ENCODE data around the gene TNFRSF12A. TPM values are rescaled to one million over a fixed set of nuclear protein-coding genes. Genes with fewer than 3 reads are reported as not detected.

The TNFRSF12A gene
- total and polyA plus RNA-seq, 5 experiments from 2014 or later = 0.33 to 0.57 TPM; not detected in 3

DNA sequence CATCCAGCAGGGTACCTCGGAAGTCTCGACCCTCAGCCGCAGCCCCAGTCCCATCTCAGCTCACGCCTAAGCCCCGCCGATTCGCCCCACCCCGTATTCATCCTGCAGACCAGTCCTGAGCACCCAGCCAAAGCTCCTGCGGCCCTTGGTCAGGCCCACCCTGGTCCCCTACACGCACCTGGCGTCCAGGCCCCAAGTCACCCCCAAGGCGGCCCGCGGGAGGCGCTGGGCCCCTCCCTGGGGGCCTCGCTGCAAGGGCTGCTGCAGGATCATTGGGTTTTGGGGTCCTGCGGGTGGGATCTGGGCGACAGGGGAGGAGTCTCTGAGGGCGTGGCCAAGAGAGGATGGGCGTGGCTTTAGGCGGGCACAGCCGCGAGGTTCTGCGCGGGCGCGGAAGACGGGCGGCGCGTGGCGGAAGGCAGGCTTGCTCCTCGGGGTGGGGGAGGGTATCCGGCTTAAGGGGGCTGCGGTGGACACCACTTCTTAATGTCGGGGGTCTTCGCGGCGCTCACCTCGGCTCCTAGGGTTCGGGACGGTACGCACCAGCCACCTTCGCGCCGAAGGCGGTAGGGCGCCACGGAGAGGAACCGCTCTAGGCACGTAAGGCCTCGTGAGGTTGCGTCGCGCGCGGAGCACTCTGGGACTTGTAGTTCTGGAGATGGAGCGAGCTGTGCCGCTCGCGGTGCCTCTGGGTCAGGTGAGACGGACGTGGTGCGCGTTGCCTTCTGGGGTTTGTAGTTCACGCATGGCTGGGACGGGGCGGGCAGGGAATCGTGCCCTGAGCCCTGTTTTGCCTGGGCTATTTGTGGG lies 3.7 kb downstream of the TNFRSF12A start, which contains the start of the genes HCFC1R1 and THOC6:
Gene HCFC1R1 (minus strand): TSS at position 274 of the 810 bp plus-strand sequence. CDS start 1 bp downstream, at position 273.
Gene THOC6 (plus strand): TSS at position 367 of the 810 bp plus-strand sequence. CDS start 292 bp downstream, at position 659.
- Mint-ChIP-seq H3K27me3 (peaks cover 0 to 5% (median 2%) of the 10 kb centered on the region in 5 donors), H3K27ac (peak within 1 kb of the TSS; percentile 81 to 99 (median 97)), H3K9me3 (no peaks in the 10 kb centered on the region), H3K4me1 (peaks cover 25 to 63% (median 61%) of the 10 kb centered on the region in 4 donors), H3K4me3 (peak within 1 kb of the TSS; percentile 76 to 97 (median 92)), H3K36me3 (peaks cover 0 to 18% (median 0%) of the 10 kb centered on the region in 3 donors)
- ATAC-seq (peak; percentile 75 to 87), DNase-seq (peak; percentile 88 to 97 (median 94))
- POLR2A ChIA-PET = interaction anchor here (0.6 to 15.2 kb wide), 8 partner anchors 8 to 281 kb away, joined by 3 to 170 read pairs (median 3); partner anchors contain the start of genes CLDN9, TIGD7 and ZNF75A

DNA sequence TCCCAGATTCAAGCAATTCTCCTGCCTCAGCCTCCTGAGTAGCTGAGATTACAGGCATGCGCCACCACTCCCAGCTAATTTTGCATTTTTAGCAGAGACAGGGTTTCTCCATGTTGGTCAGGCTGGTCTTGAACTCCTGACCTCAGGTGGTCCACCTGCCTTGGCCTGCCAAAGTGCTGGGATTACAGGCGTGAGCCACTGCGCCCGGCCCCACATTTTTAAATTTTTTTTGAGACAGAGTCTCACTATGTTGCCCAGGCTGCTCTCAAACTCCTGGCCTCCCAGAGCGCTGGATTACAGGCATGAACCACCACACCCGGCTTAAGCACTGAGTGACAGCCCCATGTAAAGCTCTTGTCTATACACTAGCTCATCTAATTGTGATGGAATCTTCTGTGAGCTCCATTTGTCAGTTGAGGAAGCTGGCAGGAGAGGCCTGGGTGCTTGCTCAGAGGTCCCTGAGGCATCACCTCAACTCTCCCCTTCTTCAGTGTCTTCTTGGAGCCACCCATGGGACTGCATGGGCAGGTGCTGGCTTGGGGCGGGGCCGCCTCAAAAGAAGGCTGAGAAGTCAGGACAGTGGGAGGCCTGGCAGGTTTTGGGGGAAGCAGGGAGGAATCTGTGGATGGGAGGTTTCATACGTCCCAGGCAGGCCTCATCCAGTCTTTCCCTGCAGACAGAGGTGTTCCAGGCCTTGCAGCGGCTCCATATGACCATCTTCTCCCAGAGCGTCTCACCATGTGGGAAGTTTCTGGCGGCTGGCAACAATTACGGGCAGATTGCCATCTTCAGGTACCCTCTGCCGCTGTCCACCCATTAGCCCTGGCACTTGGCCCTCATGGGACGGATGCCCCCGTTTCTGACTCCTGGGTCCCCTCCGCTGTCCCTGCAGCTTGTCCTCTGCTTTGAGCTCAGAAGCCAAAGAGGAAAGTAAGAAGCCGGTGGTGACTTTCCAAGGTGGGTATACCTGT lies 5.1 kb downstream of the TNFRSF12A start:
- Mint-ChIP-seq H3K4me3 (peak overlapping the region in 4 of 10 donors; percentile 10 to 38 (median 23)), H3K27me3 (peaks cover 5 to 20% (median 13%) of the 10 kb centered on the region in 5 donors), H3K36me3 (peaks cover 0 to 18% (median 0%) of the 10 kb centered on the region in 3 donors), H3K27ac (peak overlapping the region in 1 of 10 donors; percentile 11), H3K9me3 (no peaks in the 10 kb centered on the region), H3K4me1 (peaks cover 30 to 67% (median 65%) of the 10 kb centered on the region in 4 donors)
- POLR2A ChIA-PET = interaction anchor here (0.6 to 15.2 kb wide), 5 partner anchors 17 to 162 kb away, joined by 3 to 170 read pairs (median 4); partner anchors contain the start of gene CLDN9
- DNase-seq (no peak), ATAC-seq (no peak)

DNA sequence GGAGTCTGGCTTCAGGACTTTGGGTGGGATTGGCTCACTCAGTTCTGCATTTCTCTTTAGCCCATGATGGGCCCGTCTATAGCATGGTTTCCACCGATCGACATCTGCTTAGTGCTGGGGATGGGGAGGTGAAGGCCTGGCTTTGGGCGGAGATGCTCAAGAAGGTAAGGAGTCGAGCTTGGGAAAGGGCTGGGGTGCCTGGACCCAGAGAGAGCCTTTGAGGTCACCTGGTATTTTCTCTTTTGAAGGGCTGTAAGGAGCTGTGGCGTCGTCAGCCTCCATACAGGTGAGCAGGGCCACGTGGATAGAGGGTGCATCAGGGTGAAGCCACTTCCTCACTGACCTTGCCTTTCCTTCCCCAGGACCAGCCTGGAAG lies 5.8 kb downstream of the TNFRSF12A start:
- ATAC-seq = no peak
- H3K4me3 Mint-ChIP-seq = peak overlapping the region in 1 of 10 donors; percentile 15
- POLR2A ChIA-PET = interaction anchor here (0.6 to 15.2 kb wide), 3 partner anchors 18 to 162 kb away, joined by 4 to 170 read pairs (median 4); partner anchors contain the start of gene CLDN9
- H3K36me3 Mint-ChIP-seq = peaks cover 0 to 18% (median 0%) of the 10 kb centered on the region in 3 donors
- no peak for DNase-seq
- H3K27ac Mint-ChIP-seq = no peak overlapping the region
- peaks cover 30 to 64% (median 62%) of the 10 kb centered on the region in 4 donors for H3K4me1 Mint-ChIP-seq
- H3K9me3 Mint-ChIP-seq = no peaks in the 10 kb centered on the region
- H3K27me3 Mint-ChIP-seq = peaks cover 5 to 26% (median 13%) of the 10 kb centered on the region in 5 donors

DNA sequence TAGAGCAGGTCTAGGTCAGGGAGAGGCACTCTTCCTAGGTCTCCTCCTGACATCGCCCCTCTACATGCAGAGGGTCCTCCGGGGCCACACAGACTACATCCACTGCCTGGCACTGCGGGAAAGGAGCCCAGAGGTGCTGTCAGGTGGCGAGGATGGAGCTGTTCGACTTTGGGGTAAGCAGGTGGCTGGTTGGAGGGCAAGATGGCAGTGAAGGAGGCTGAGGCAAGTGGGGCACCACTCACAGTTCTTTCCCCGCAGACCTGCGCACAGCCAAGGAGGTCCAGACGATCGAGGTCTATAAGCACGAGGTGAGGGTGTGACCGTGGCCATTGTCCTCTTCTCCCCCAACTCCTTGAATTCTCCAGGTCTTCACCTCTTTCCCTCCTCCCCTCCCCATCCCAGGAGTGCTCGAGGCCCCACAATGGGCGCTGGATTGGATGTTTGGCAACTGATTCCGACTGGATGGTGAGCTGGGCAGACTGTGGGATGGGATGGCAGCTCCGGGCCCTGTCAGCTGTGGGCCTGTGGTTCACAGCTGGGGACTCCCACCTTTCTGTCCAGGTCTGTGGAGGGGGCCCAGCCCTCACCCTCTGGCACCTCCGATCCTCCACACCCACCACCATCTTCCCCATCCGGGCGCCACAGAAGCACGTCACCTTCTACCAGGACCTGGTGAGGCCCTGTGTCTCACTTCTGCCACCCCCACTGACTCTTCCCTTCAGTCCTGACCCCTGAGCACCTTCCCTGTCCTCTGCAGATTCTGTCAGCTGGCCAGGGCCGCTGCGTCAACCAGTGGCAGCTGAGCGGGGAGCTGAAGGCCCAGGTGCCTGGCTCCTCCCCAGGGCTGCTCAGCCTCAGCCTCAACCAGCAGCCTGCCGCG lies 6.7 kb downstream of the TNFRSF12A start:
- Mint-ChIP-seq H3K9me3 (no peaks in the 10 kb centered on the region), H3K36me3 (peaks cover 0 to 18% (median 0%) of the 10 kb centered on the region in 3 donors), H3K27ac (peak overlapping the region in 2 of 10 donors; percentile 43 to 49), H3K27me3 (peaks cover 7 to 32% (median 15%) of the 10 kb centered on the region in 5 donors), H3K4me3 (peak overlapping the region in 3 of 10 donors; percentile 15 to 36 (median 30)), H3K4me1 (peaks cover 22 to 55% (median 55%) of the 10 kb centered on the region in 4 donors)
- no peak for ATAC-seq
- POLR2A ChIA-PET = interaction anchor here (1.0 to 15.2 kb wide), 6 partner anchors 11 to 131 kb away, joined by 5 to 170 read pairs (median 9); partner anchors contain the start of genes CLDN9 and ZNF213
- no peak for DNase-seq

DNA sequence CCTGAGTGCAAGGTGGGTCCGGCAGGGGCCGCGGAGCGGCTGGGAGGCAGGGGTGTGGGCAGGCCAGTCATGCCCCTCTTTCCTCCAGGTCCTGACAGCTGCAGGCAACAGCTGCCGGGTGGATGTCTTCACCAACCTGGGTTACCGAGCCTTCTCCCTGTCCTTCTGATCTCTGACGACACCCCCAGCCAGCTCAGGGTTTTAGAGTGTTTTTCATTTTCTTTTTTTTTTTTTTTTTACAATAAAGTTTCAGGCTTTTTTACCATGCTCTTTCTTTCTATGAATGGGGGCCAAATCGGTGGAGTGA lies 7.3 kb downstream of the TNFRSF12A start:
- POLR2A ChIA-PET = interaction anchor here (0.7 to 15.2 kb wide), 9 partner anchors 11 to 131 kb away, joined by 3 to 170 read pairs (median 6); partner anchors contain the start of genes CLDN9 and ZNF213
- peaks cover 0 to 18% (median 0%) of the 10 kb centered on the region in 3 donors for H3K36me3 Mint-ChIP-seq
- H3K4me3 Mint-ChIP-seq = peak overlapping the region in 2 of 10 donors; percentile 30 to 36
- no peaks in the 10 kb centered on the region for H3K9me3 Mint-ChIP-seq
- ATAC-seq (no peak), DNase-seq (no peak)
- H3K27me3 Mint-ChIP-seq = peaks cover 9 to 38% (median 15%) of the 10 kb centered on the region in 5 donors
- peak overlapping the region in 1 of 10 donors; percentile 49 for H3K27ac Mint-ChIP-seq
- H3K4me1 Mint-ChIP-seq = peaks cover 19 to 49% (median 49%) of the 10 kb centered on the region in 4 donors

DNA sequence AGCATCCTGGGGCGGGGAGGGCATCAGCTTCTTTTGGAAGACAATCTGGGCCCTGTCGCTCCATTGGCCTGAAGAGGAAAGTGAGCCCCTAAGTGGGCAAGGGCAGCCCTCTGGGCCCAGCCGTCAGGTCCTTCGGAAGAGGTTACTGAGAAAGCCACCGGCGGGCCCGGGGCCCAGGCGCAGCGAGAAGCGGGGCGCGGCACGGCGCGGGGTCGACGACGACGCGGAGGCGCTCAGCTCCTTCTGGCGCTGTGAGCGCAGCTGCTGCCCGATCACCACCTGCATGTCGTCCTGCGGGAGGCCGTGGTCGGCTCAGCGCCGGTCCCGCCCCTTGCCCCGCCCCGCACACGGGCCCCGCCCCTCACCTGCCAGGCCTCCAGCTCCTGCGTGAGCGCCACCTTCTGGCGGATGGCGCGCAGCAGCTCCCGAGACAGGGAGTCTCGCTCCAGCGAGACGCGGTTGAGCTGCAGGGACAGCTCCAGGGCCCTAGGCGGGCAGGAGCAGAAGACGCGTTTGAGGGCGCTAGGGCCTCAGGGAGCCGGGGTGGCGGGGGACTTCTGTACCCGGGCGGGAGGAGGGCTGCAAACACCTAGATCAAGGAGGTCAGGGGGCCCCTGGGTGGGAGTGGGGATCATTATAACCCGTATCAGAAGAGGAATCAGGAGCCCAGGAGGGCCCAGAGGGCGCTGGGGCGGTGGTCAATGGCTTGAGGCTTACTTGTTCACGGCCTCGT lies 8.0 kb downstream of the TNFRSF12A start:
- peak; percentile 31 to 44 for ATAC-seq
- Mint-ChIP-seq H3K9me3 (no peaks in the 10 kb centered on the region), H3K27ac (peak overlapping the region in 1 of 10 donors; percentile 38), H3K27me3 (peaks cover 16 to 45% (median 22%) of the 10 kb centered on the region in 5 donors), H3K4me3 (peak overlapping the region in 6 of 10 donors; percentile 36 to 75 (median 66)), H3K4me1 (peaks cover 14 to 42% (median 42%) of the 10 kb centered on the region in 4 donors), H3K36me3 (peaks cover 0 to 18% (median 0%) of the 10 kb centered on the region in 3 donors)
- POLR2A ChIA-PET = interaction anchor here (0.7 to 15.2 kb wide), 15 partner anchors 7 to 131 kb away, joined by 3 to 170 read pairs (median 6); partner anchors contain the start of genes CLDN9, MMP25, TNFRSF12A and ZNF213
- peak; percentile 68 to 95 (median 82) for DNase-seq

DNA sequence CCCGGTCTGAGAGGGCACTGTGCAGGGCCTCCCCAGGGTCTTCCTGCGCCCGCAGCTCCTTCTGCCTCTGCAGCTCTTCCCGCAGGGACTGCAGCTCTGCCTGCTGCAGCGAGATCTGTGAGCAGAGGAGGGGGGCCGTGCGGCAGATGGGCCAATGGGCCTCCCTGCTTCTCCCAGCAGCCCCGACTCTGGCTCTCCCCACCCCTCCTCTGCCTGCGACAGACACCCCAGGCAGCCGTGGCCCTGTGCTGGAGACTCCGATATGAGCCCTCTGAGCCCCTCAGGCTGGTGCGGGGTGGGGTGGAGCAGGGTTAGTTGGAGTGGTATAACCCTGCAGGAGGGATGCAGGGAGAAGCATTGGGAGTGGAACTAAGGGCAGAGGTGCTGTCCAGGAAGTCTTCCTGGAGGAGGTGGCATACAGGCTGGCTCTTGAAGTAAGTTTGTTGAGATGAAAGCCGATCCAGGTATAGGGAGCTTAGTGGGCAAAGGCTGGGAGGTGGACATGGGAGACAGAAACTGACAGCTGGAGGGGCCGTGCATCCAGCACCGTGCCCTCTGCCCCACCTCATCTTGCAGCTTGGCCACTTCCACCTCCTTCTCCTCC lies 8.7 kb downstream of the TNFRSF12A start:
- H3K9me3 Mint-ChIP-seq = no peaks in the 10 kb centered on the region
- H3K36me3 Mint-ChIP-seq = peaks cover 0 to 18% (median 0%) of the 10 kb centered on the region in 3 donors
- H3K4me1 Mint-ChIP-seq = peaks cover 15 to 36% (median 35%) of the 10 kb centered on the region in 4 donors
- no peak overlapping the region for H3K27ac Mint-ChIP-seq
- no peak for DNase-seq
- peaks cover 21 to 52% (median 29%) of the 10 kb centered on the region in 5 donors for H3K27me3 Mint-ChIP-seq
- no peak for ATAC-seq
- POLR2A ChIA-PET = interaction anchor here (0.8 to 15.2 kb wide), 13 partner anchors 8 to 130 kb away, joined by 3 to 170 read pairs (median 5); partner anchors contain the start of genes CLDN9, MMP25, TNFRSF12A and ZNF213
- peak overlapping the region in 8 of 10 donors; percentile 24 to 83 (median 42) for H3K4me3 Mint-ChIP-seq

DNA sequence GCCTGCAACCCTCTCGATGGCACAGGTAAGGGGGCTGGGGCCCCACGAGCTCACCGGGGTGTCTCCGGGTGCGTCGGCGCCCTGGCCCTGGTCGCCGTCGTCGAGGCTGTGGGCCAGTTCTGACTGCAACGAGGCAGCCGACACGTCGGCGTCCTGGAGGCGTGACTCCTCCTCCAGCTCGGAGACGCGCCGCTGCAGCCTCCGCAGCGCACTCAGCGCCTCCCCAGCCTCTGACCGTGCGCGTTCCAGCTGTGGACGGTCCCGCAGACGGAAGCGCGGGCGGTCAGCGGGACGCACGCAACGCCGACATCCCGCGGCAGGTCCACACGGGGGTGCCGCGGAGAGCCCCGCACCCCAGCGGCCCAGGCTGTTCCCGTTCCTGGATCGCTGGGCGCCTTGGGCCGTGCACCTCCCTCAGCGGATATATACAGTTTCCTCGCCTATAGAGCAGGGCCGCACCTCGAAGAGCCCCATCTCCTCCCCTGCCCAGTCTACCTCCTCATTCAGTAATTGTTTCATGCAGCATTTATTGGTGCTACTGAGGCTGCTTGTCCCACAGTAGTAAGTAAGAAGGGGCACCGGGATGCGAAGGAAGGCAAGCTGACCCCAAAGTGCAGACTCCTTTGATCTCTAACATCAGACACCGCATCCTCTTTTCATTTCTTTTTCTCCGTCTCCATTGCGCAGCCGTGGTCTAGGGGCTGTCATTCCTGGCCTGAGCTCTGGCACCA lies 9.5 kb downstream of the TNFRSF12A start:
- no peaks in the 10 kb centered on the region for H3K9me3 Mint-ChIP-seq
- H3K27ac Mint-ChIP-seq = peak overlapping the region in 3 of 10 donors; percentile 52 to 60 (median 52)
- H3K27me3 Mint-ChIP-seq = peaks cover 24 to 60% (median 34%) of the 10 kb centered on the region in 5 donors
- POLR2A ChIA-PET = interaction anchor here (1.0 to 15.2 kb wide), 11 partner anchors 8 to 129 kb away, joined by 3 to 170 read pairs (median 4); partner anchors contain the start of genes CLDN9, MMP25, TNFRSF12A and ZNF213
- peaks cover 11 to 31% (median 30%) of the 10 kb centered on the region in 4 donors for H3K4me1 Mint-ChIP-seq
- peak; percentile 30 to 32 for ATAC-seq
- DNase-seq = peak in 1 of 10 donors; percentile 39
- peaks cover 0 to 16% (median 0%) of the 10 kb centered on the region in 3 donors for H3K36me3 Mint-ChIP-seq
- H3K4me3 Mint-ChIP-seq = peak overlapping the region; percentile 31 to 83 (median 70)
